Measurements from ENCODE around the gene TRIM47. TPM values are rescaled to one million over a fixed set of nuclear protein-coding genes. Genes with fewer than 3 reads are reported as not detected.
"Not testable (repeated sequence)": the region's sequence is repeated elsewhere in the genome, so short reads cannot be mapped to it uniquely, and the experiment has no call there.

Gene TRIM47
- total RNA-seq, 1 experiment from 2014 or later, result 125 TPM

DNA sequence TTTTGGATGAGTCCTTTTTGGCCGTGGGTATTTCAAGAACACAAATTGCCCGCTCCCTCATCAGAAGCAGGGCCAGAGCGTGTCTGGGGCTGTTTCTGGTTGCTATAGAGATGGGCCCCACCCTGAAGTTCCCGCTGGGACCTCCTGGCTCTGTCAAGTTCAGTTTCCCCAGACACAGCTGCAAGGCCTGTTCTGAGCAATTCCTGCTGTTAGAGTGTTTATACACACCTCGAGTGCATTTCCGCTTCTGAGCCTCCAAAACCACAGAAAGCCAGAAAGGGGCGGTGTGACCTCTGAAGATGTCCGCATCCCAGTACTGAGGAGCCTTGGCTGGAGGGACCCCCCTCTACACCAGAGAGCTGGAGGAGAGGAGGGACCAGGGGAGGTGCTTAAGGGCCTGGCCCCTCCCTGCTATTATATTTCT is 13.9 kb downstream of the TRIM47 start:
- H3K27me3 ChIP-seq (ENCODE audit: control insufficient read depth, insufficient read depth, low read length), result no peaks in the 10 kb centered on the region
- peaks cover 3% of the 10 kb centered on the region for H3K4me1 ChIP-seq (ENCODE audit: control insufficient read depth, insufficient read depth, low read length)
- intact Hi-C loops (cut with micrococcal nuclease; ENCODE audit: unreplicated experiment) (no loop called here), in situ Hi-C loops (cut with HindIII; ENCODE audit: low pct_unique_long_range_greater_than_20kb, low sequenced_read_pairs) (no loop called here)
- DNase-seq (ENCODE audit: low read depth, low spot score) (no peak), ATAC-seq (no peak)
- H3K36me3 ChIP-seq (ENCODE audit: control insufficient read depth, insufficient read depth, low read length), result no peaks in the 10 kb centered on the region
- POLR2A ChIA-PET, result interaction anchor here (0.6 kb wide), 1 partner anchor 85 kb away, joined by 3 read pairs; a partner anchor contains a TSS
- no peak overlapping the region for H3K4me3 ChIP-seq (ENCODE audit: low read depth in 2 of 2, low read length in 2 of 2)
- CTCF ChIA-PET, result interaction anchor here (0.6 kb wide), 1 partner anchor 85 kb away, joined by 3 read pairs; a partner anchor contains a TSS
- TF ChIP-seq, protein P1, sequence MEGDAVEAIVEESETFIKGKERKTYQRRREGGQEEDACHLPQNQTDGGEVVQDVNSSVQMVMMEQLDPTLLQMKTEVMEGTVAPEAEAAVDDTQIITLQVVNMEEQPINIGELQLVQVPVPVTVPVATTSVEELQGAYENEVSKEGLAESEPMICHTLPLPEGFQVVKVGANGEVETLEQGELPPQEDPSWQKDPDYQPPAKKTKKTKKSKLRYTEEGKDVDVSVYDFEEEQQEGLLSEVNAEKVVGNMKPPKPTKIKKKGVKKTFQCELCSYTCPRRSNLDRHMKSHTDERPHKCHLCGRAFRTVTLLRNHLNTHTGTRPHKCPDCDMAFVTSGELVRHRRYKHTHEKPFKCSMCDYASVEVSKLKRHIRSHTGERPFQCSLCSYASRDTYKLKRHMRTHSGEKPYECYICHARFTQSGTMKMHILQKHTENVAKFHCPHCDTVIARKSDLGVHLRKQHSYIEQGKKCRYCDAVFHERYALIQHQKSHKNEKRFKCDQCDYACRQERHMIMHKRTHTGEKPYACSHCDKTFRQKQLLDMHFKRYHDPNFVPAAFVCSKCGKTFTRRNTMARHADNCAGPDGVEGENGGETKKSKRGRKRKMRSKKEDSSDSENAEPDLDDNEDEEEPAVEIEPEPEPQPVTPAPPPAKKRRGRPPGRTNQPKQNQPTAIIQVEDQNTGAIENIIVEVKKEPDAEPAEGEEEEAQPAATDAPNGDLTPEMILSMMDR (IDR thresholded peaks at IDR 0.05), result no peak
- TF ChIP-seq TCF7L2 (IDR thresholded peaks at IDR 0.05; ENCODE audit: low read depth, low read length) (no peak), SIN3A (IDR thresholded peaks at IDR 0.05; ENCODE audit: borderline replicate concordance, insufficient read depth, low read depth, low read length) (no peak), POLR2AphosphoS5 (IDR thresholded peaks at IDR 0.05; ENCODE audit: low read depth, low read length) (no peak)
- TF ChIP-seq, protein P2, sequence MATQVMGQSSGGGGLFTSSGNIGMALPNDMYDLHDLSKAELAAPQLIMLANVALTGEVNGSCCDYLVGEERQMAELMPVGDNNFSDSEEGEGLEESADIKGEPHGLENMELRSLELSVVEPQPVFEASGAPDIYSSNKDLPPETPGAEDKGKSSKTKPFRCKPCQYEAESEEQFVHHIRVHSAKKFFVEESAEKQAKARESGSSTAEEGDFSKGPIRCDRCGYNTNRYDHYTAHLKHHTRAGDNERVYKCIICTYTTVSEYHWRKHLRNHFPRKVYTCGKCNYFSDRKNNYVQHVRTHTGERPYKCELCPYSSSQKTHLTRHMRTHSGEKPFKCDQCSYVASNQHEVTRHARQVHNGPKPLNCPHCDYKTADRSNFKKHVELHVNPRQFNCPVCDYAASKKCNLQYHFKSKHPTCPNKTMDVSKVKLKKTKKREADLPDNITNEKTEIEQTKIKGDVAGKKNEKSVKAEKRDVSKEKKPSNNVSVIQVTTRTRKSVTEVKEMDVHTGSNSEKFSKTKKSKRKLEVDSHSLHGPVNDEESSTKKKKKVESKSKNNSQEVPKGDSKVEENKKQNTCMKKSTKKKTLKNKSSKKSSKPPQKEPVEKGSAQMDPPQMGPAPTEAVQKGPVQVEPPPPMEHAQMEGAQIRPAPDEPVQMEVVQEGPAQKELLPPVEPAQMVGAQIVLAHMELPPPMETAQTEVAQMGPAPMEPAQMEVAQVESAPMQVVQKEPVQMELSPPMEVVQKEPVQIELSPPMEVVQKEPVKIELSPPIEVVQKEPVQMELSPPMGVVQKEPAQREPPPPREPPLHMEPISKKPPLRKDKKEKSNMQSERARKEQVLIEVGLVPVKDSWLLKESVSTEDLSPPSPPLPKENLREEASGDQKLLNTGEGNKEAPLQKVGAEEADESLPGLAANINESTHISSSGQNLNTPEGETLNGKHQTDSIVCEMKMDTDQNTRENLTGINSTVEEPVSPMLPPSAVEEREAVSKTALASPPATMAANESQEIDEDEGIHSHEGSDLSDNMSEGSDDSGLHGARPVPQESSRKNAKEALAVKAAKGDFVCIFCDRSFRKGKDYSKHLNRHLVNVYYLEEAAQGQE (IDR thresholded peaks at IDR 0.05; ENCODE audit: insufficient read depth in 1 of 2, low read depth in 2 of 2, low read length in 1 of 2), result no peak
- H3K9me3 ChIP-seq (ENCODE audit: control insufficient read depth, insufficient read depth, low read depth, low read length), result no peaks in the 10 kb centered on the region
- BruUV-seq (replicated peaks), result no TSS peak
- H3K27ac ChIP-seq (ENCODE audit: low read length), result no peak overlapping the region

DNA sequence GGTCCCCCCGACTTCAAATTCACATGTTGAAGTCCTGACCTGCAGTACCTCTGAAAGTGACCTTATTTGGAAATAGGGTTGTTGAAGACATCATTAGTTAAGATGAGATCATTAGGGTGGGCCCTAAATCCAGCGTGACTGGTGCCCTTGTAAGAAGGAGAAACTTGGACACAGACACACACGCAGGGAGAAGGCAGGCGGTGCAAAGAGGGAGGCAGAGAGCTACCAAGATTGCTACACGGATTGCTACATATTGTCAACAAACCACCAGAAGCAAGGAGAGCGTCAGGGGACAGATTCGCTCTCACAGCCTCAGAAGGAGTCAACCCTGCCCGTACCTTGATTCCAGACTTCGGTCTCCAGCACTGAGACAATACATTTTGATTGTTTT is 16.5 kb downstream of the TRIM47 start:
- ATAC-seq (0 out of 2 replicates have a peak, but pooled peaks have one; percentile 11), DNase-seq (ENCODE audit: low read depth, low spot score) (no peak)
- TF ChIP-seq, protein P1 (IDR thresholded peaks at IDR 0.05), result no peak
- TF ChIP-seq, protein P2 (IDR thresholded peaks at IDR 0.05; ENCODE audit: insufficient read depth in 1 of 2, low read depth in 2 of 2, low read length in 1 of 2), result no peak
- TF ChIP-seq TCF7L2 (IDR thresholded peaks at IDR 0.05; ENCODE audit: low read depth, low read length) (no peak), POLR2AphosphoS5 (IDR thresholded peaks at IDR 0.05; ENCODE audit: low read depth, low read length) (no peak), SIN3A (IDR thresholded peaks at IDR 0.05; ENCODE audit: borderline replicate concordance, insufficient read depth, low read depth, low read length) (no peak)
- ChIA-PET POLR2A (no interaction called here), CTCF (interaction anchor here (1.1 kb wide), 1 partner anchor 79 kb away, joined by 4 read pairs; no protein-coding TSS in a partner anchor)
- H3K9me3 ChIP-seq (ENCODE audit: control insufficient read depth, insufficient read depth, low read depth, low read length), result no peaks in the 10 kb centered on the region
- no TSS peak for BruUV-seq (replicated peaks)
- no peaks in the 10 kb centered on the region for H3K36me3 ChIP-seq (ENCODE audit: control insufficient read depth, insufficient read depth, low read length)
- intact Hi-C loops (cut with micrococcal nuclease; ENCODE audit: unreplicated experiment) (no loop called here), in situ Hi-C loops (cut with HindIII; ENCODE audit: low pct_unique_long_range_greater_than_20kb, low sequenced_read_pairs) (no loop called here)
- H3K27ac ChIP-seq (ENCODE audit: low read length), result no peak overlapping the region
- no peaks in the 10 kb centered on the region for H3K27me3 ChIP-seq (ENCODE audit: control insufficient read depth, insufficient read depth, low read length)
- H3K4me3 ChIP-seq (ENCODE audit: low read depth in 2 of 2, low read length in 2 of 2), result no peak overlapping the region
- no peaks in the 10 kb centered on the region for H3K4me1 ChIP-seq (ENCODE audit: control insufficient read depth, insufficient read depth, low read length)

DNA sequence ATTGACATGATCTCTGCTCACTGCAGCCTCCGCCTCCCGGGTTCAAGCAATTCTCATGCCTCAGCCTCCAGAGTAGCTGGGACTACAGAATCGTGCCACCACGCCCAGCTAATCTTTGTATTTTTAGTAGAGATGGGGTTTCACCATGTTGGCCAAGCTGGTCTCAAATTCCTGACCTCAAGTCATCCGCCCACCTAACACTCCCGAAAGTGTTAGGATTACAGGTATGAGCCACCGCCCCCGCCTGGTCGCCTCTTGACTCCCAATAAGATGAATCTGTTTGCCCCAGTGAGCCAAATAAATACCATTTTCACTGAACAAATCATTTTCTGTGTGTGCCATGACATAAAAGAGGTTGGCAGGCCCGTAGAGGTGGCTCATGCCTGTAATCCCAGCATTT is 19.0 kb downstream of the TRIM47 start:
- CTCF ChIA-PET, result interaction anchor here (0.7 kb wide), 1 partner anchor 11 kb away, joined by 4 read pairs; no protein-coding TSS in a partner anchor
- POLR2A ChIA-PET; in situ Hi-C loops (cut with HindIII; ENCODE audit: low pct_unique_long_range_greater_than_20kb, low sequenced_read_pairs): not testable (repeated sequence)

More for the DNA sequence above, 19.0 kb downstream of the TRIM47 start:
- ATAC-seq; intact Hi-C loops (cut with micrococcal nuclease; ENCODE audit: unreplicated experiment); BruUV-seq (replicated peaks); H3K27ac ChIP-seq (ENCODE audit: low read length); H3K9me3 ChIP-seq (ENCODE audit: control insufficient read depth, insufficient read depth, low read depth, low read length); DNase-seq (ENCODE audit: low read depth, low spot score); H3K27me3 ChIP-seq (ENCODE audit: control insufficient read depth, insufficient read depth, low read length); H3K36me3 ChIP-seq (ENCODE audit: control insufficient read depth, insufficient read depth, low read length); H3K4me3 ChIP-seq (ENCODE audit: low read depth in 2 of 2, low read length in 2 of 2); H3K4me1 ChIP-seq (ENCODE audit: control insufficient read depth, insufficient read depth, low read length): not testable (repeated sequence)
